Skeletal muscle tissue (tissue), 4 donors: ENCODE results near the gene SATB1. TPM values are rescaled to one million over a fixed set of nuclear protein-coding genes. Genes with fewer than 3 reads are reported as not detected.

ENCODE experiments used
- H3K27ac ChIP-seq: one replicate; pipeline ENCODE4 v1.7.0; 2013; ENCODE audit warnings: mild to moderate bottlenecking, low read depth, low read length, inconsistent platforms
- H3K27me3 ChIP-seq, 3 donors: one replicate each; pipeline ENCODE4 v1.7.0; 2013; ENCODE audit warnings: low read length in 3 of 3; ENCODE audit not compliant: control insufficient read depth in 3 of 3, insufficient read depth in 3 of 3
- H3K36me3 ChIP-seq, 3 donors: one replicate each; pipeline ENCODE4 v1.7.0; 2013; ENCODE audit warnings: low read length in 3 of 3; ENCODE audit not compliant: control insufficient read depth in 3 of 3, insufficient read depth in 3 of 3
- H3K4me1 ChIP-seq, 3 donors: one replicate each; pipeline ENCODE4 v1.7.0; 2013; ENCODE audit warnings: low read length in 3 of 3, mild to moderate bottlenecking in 3 of 3; ENCODE audit not compliant: control insufficient read depth in 3 of 3, insufficient read depth in 3 of 3
- H3K4me3 ChIP-seq, 3 donors: one replicate each; pipeline ENCODE4 v1.7.0; 2013; ENCODE audit warnings: low read length in 3 of 3
- H3K9ac ChIP-seq, 3 donors: one replicate each; pipeline ENCODE4 v1.7.0; 2013; ENCODE audit warnings: low read length in 3 of 3, mild to moderate bottlenecking in 3 of 3, moderate library complexity in 2 of 3, low read depth in 1 of 3
- H3K9me3 ChIP-seq, 3 donors: one replicate each; pipeline ENCODE4 v1.7.0; 2013; ENCODE audit warnings: low read length in 3 of 3; ENCODE audit not compliant: control insufficient read depth in 3 of 3
- total RNA-seq: library from RNA; depleted of rRNA; stranded (reverse); fragments of >200 nt; gene quantifications from one replicate; pipeline ENCODE4 v1.2.3, GENCODE V29; 2014
- donor health status: Osteomylitis.

Gene SATB1
- total RNA-seq, 1 donor from 2014 or later = 21.4 TPM

- H3K36me3 ChIP-seq = peaks cover 3 to 5% (median 4%) of the 10 kb centered on the region in 3 donors
- no peaks in the 10 kb centered on the region for H3K9me3 ChIP-seq
- no peaks in the 10 kb centered on the region for H3K27me3 ChIP-seq
- H3K27ac ChIP-seq = no peak overlapping the region
- H3K9ac ChIP-seq = no peak overlapping the region
- H3K4me1 ChIP-seq = no peaks in the 10 kb centered on the region
- H3K4me3 ChIP-seq = no peak overlapping the region
Measured at GRCh38 chr3:18389108-18389733, 35.9 kb downstream of the SATB1 start.

GRCh38 chr3:18386274-18386890 is 38.8 kb downstream of the SATB1 start:
- Histone ChIP-seq H3K9ac (no peak overlapping the region), H3K36me3 (peaks cover 0 to 5% (median 4%) of the 10 kb centered on the region in 3 donors), H3K9me3 (no peaks in the 10 kb centered on the region), H3K4me1 (no peaks in the 10 kb centered on the region), H3K27ac (no peak overlapping the region), H3K27me3 (no peaks in the 10 kb centered on the region), H3K4me3 (no peak overlapping the region)

DNA sequence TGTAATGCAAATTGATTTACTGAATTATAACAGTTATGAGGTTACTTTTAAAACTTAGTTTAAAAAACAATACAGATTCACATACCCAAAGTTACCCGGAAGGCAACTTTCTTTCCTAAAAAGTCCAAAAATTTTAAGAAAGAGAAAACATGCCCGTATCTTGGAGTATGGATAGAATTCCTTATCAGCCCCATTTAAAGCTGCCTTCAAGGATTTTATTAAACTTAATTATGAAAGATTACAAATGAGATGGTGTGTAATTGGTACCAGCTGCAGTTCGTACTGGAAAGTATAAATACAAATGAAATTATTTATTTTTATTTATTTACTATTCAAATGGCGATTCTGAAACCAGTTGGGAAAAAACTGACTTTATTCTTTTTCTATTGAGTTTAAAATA is 39.4 kb downstream of the SATB1 start:
- no peak overlapping the region for H3K9ac ChIP-seq
- H3K4me3 ChIP-seq = no peak overlapping the region
- H3K4me1 ChIP-seq = no peaks in the 10 kb centered on the region
- peaks cover 0 to 5% (median 4%) of the 10 kb centered on the region in 3 donors for H3K36me3 ChIP-seq
- H3K27ac ChIP-seq = no peak overlapping the region
- H3K9me3 ChIP-seq = no peaks in the 10 kb centered on the region
- no peaks in the 10 kb centered on the region for H3K27me3 ChIP-seq

- H3K27ac ChIP-seq = no peak overlapping the region
- H3K4me1 ChIP-seq = no peaks in the 10 kb centered on the region
- H3K27me3 ChIP-seq = no peaks in the 10 kb centered on the region
- no peak overlapping the region for H3K4me3 ChIP-seq
- H3K9me3 ChIP-seq = no peaks in the 10 kb centered on the region
- H3K9ac ChIP-seq = no peak overlapping the region
- peaks cover 4 to 6% (median 5%) of the 10 kb centered on the region in 3 donors for H3K36me3 ChIP-seq
Measured at GRCh38 chr3:18382760-18383369, 42.3 kb downstream of the SATB1 start.

DNA sequence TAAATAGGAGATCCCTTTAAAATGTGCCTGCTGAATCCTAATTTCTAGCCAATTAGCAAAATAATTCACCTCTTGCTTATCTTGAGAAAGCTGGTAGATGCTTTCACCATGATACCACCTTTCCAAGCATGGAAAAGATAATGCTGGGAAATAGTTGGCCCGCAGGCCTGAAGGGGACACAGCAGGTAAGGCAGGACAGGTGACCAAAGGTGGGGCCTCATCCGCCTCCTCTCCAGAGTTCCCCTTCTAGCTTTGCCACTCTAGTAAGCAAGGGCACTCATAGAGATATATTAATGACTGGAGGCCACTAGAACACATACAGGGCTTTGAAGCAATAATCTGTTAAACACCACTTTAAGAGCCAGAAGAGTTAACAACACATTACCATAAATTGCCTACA is 45.5 kb downstream of the SATB1 start:
- no peaks in the 10 kb centered on the region for H3K9me3 ChIP-seq
- H3K27me3 ChIP-seq = no peaks in the 10 kb centered on the region
- H3K36me3 ChIP-seq = peaks cover 2 to 19% (median 15%) of the 10 kb centered on the region in 3 donors
- H3K27ac ChIP-seq = no peak overlapping the region
- H3K4me1 ChIP-seq = no peaks in the 10 kb centered on the region
- H3K9ac ChIP-seq = no peak overlapping the region
- H3K4me3 ChIP-seq = no peak overlapping the region

- Histone ChIP-seq H3K27ac (no peak overlapping the region), H3K27me3 (no peaks in the 10 kb centered on the region), H3K4me1 (no peaks in the 10 kb centered on the region), H3K9me3 (no peaks in the 10 kb centered on the region), H3K4me3 (no peak overlapping the region), H3K36me3 (peaks cover 2 to 25% (median 18%) of the 10 kb centered on the region in 3 donors), H3K9ac (no peak overlapping the region)
Measured at GRCh38 chr3:18378218-18378617, 46.9 kb downstream of the SATB1 start.

GRCh38 chr3:18376682-18377081 is 48.5 kb downstream of the SATB1 start:
- no peaks in the 10 kb centered on the region for H3K4me1 ChIP-seq
- H3K27ac ChIP-seq = no peak overlapping the region
- peaks cover 0 to 30% (median 23%) of the 10 kb centered on the region in 3 donors for H3K36me3 ChIP-seq
- H3K9ac ChIP-seq = no peak overlapping the region
- H3K4me3 ChIP-seq = no peak overlapping the region
- no peaks in the 10 kb centered on the region for H3K9me3 ChIP-seq
- no peaks in the 10 kb centered on the region for H3K27me3 ChIP-seq

DNA sequence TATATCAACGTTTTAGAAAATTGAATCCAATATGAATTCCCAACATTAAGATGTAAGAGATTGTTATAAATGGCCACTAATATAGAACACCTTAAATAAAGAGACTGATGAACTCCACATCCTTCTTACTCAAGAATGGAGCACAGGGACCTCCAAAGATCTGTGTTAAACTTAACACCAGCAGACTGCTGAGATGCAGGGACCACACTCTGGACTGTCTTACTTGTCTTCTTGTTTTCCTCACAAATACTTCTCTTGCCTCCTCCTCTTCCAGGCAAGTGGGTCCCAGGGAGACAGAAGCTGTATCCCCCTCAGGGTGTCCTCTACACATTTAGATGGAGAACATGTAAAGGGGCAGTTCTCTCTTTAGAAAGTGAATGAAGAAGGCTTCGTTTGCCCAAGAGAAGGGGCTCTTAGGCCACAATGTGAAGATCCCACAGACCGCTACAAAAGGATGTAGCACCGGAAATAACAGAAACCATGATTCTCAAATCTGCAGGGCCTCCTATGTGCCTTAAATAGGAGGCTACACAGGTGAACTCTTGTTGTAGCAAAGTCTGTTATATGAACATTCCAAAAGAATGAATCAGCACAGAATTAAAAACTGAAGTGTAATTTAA is 52.2 kb downstream of the SATB1 start:
- Histone ChIP-seq H3K36me3 (peaks cover 0 to 27% (median 21%) of the 10 kb centered on the region in 3 donors), H3K27me3 (no peaks in the 10 kb centered on the region), H3K4me1 (no peaks in the 10 kb centered on the region), H3K4me3 (no peak overlapping the region), H3K9me3 (no peaks in the 10 kb centered on the region), H3K9ac (no peak overlapping the region), H3K27ac (no peak overlapping the region)

DNA sequence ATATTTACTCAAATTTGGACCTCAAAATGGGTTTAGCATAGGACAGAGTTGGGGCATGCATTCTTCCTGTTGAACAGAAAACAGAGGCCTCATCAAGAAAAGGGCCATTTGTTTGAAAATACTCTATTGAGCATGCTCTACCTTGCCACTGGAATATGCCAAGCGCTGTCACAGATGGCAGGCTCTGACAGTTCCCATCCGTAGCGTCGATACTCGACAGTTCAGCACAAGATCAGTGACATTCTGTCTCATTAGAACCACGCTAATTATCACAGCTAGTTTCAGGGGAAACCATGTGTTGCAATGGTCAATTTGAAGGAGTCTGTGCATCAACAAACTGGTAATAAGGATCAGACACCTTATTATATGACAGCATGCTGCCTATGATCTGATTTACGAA is 54.5 kb downstream of the SATB1 start:
- no peak overlapping the region for H3K27ac ChIP-seq
- H3K36me3 ChIP-seq = peaks cover 0 to 24% (median 23%) of the 10 kb centered on the region in 3 donors
- H3K9me3 ChIP-seq = no peaks in the 10 kb centered on the region
- no peaks in the 10 kb centered on the region for H3K4me1 ChIP-seq
- no peak overlapping the region for H3K9ac ChIP-seq
- H3K4me3 ChIP-seq = no peak overlapping the region
- no peaks in the 10 kb centered on the region for H3K27me3 ChIP-seq
